CD4-positive, alpha-beta T cell (primary cell): ENCODE data around the gene DNAH7. TPM values are rescaled to one million over a fixed set of nuclear protein-coding genes. Genes with fewer than 3 reads are reported as not detected.

Experiments used
- ATAC-seq: fragments of 200-7000 bp; cut with Tn5 transposase; one replicate; pipeline ENCODE4 v1.10.0; 2022; ENCODE audit warnings: mild to moderate bottlenecking; ENCODE audit not compliant: poor library complexity
- CTCF ChIA-PET: fragments of 350-600 bp; sonication (Branson Sonifier 250); formaldehyde crosslinking; loops from one replicate; lab custom pipeline; 2021; ENCODE audit warnings: antibody characterized with exemption, inconsistent platforms; lab: Charles Lee
- POLR2A ChIA-PET: fragments of 350-600 bp; sonication (Branson Sonifier 250); formaldehyde crosslinking; loops from one replicate; lab custom pipeline; 2021; ENCODE audit warnings: antibody characterized with exemption, inconsistent platforms; lab: Charles Lee
- DNase-seq, 14 experiments: peaks; one replicate each; pipeline ENCODE4 v3.0.0-alpha.2; 2013 to 2020; ENCODE audit warnings: mixed read lengths in 2 of 14
- H3K27ac ChIP-seq, 2 donors: one replicate each; pipeline versions ENCODE4 v1.5.1 to v1.7.0; 2013; ENCODE audit warnings: low read length in 2 of 2, low read depth in 1 of 2, mild to moderate bottlenecking in 1 of 2
- H3K27me3 ChIP-seq, 2 experiments: 1 replicate in 1 of 2; 2 replicates in 1 of 2; pipeline versions ENCODE4 v1.6.1 to v1.7.0; 2013; ENCODE audit warnings: low read length in 2 of 2, control low read depth in 1 of 2, mild to moderate bottlenecking in 1 of 2, moderate library complexity in 1 of 2; ENCODE audit not compliant: insufficient read depth in 2 of 2, control insufficient read depth in 1 of 2
- H3K36me3 ChIP-seq: one replicate; pipeline ENCODE4 v1.6.1; 2013; ENCODE audit warnings: low read length, control low read depth; ENCODE audit not compliant: insufficient read depth
- H3K4me1 ChIP-seq: one replicate; pipeline ENCODE4 v1.6.1; 2013; ENCODE audit warnings: low read length, control low read depth; ENCODE audit not compliant: insufficient read depth
- H3K4me3 ChIP-seq: one replicate; pipeline ENCODE4 v1.5.1; 2013; ENCODE audit warnings: mild to moderate bottlenecking, low read length, moderate library complexity
- H3K9me3 ChIP-seq, 2 experiments: 1 replicate in 1 of 2; 2 replicates in 1 of 2; pipeline versions ENCODE4 v1.6.1 to v1.7.0; 2013; ENCODE audit warnings: low read length in 2 of 2, mild to moderate bottlenecking in 2 of 2, control low read depth in 1 of 2, moderate library complexity in 1 of 2; ENCODE audit not compliant: control insufficient read depth in 1 of 2, insufficient read depth in 1 of 2
- H3K27ac Mint-ChIP-seq: one replicate; pipeline ENCODE4 v1.8.0; 2020; ENCODE audit warnings: mixed read lengths
- H3K27me3 Mint-ChIP-seq: one replicate; pipeline ENCODE4 v1.8.0; 2021; ENCODE audit warnings: mixed read lengths
- H3K36me3 Mint-ChIP-seq: one replicate; pipeline ENCODE4 v1.8.0; 2021; ENCODE audit warnings: low read depth, mixed read lengths
- H3K4me1 Mint-ChIP-seq: one replicate; pipeline ENCODE4 v1.8.0; 2021; ENCODE audit warnings: low read depth, mixed read lengths
- H3K4me3 Mint-ChIP-seq: one replicate; pipeline ENCODE4 v1.8.0; 2020; ENCODE audit warnings: mild to moderate bottlenecking, mixed read lengths
- H3K9me3 Mint-ChIP-seq: one replicate; pipeline ENCODE4 v1.8.0; 2020; ENCODE audit warnings: mixed read lengths
- CTCF ChIP-seq: fragments of 200-600 bp; IDR thresholded peaks from one replicate; pipeline ENCODE4 v1.8.0; 2022; ENCODE audit warnings: antibody characterized with exemption, mild to moderate bottlenecking
- intact Hi-C, 2 experiments: fragments of 100-400 bp; cut with DNase I in 1 of 2; cut with micrococcal nuclease in 1 of 2; formaldehyde crosslinking; loops; one replicate each; pipeline versions ENCODE4 v1.15.1 to v1.9.0; 2023 to 2025; cut with DNase I, micrococcal nuclease
- total RNA-seq, 174 experiments: library from RNA in 2 of 174; stranded (reverse) in 2 of 174; gene quantifications; one replicate each; pipeline ENCODE4 v1.2.3 and lab custom pipeline; 2021 to 2026

Gene DNAH7
- total RNA-seq, 2 experiments from 2014 or later: not detected

GRCh38 chr2:195902857-195903256, 165.8 kb downstream of the DNAH7 start:
- H3K27ac Mint-ChIP-seq: no peak overlapping the region
- no peaks in the 10 kb centered on the region for H3K4me1 Mint-ChIP-seq
- H3K27ac ChIP-seq: no peak overlapping the region
- intact Hi-C loops: no loop called here
- no peak for TF ChIP-seq CTCF
- H3K4me3 Mint-ChIP-seq: no peak overlapping the region
- no peaks in the 10 kb centered on the region for H3K9me3 Mint-ChIP-seq
- peaks cover 4% of the 10 kb centered on the region for H3K27me3 Mint-ChIP-seq
- DNase-seq: no peak
- no peaks in the 10 kb centered on the region for H3K9me3 ChIP-seq
- CTCF ChIA-PET: no interaction called here
- H3K4me1 ChIP-seq: no peaks in the 10 kb centered on the region
- ATAC-seq: no peak
- H3K27me3 ChIP-seq: no peaks in the 10 kb centered on the region
- H3K36me3 ChIP-seq: no peaks in the 10 kb centered on the region
- no peaks in the 10 kb centered on the region for H3K36me3 Mint-ChIP-seq
- H3K4me3 ChIP-seq: no peak overlapping the region
- POLR2A ChIA-PET: no interaction called here

- Mint-ChIP-seq H3K4me1 (no peaks in the 10 kb centered on the region), H3K27me3 (peaks cover 4% of the 10 kb centered on the region), H3K9me3 (no peaks in the 10 kb centered on the region), H3K4me3 (no peak overlapping the region), H3K27ac (no peak overlapping the region), H3K36me3 (no peaks in the 10 kb centered on the region)
- H3K27ac ChIP-seq: no peak overlapping the region
- no peaks in the 10 kb centered on the region for H3K4me1 ChIP-seq
- no peaks in the 10 kb centered on the region for H3K27me3 ChIP-seq
- CTCF ChIA-PET: interaction anchor here (1.3 kb wide), 1 partner anchor 10 kb away, joined by 5 read pairs; no protein-coding TSS in a partner anchor
- ATAC-seq (no peak), DNase-seq (no peak)
- no peak for TF ChIP-seq CTCF
- intact Hi-C loops: no loop called here
- H3K4me3 ChIP-seq: no peak overlapping the region
- H3K9me3 ChIP-seq: no peaks in the 10 kb centered on the region
- POLR2A ChIA-PET: no interaction called here
- H3K36me3 ChIP-seq: no peaks in the 10 kb centered on the region
Observed at GRCh38 chr2:195899226-195899625, 169.4 kb downstream of the DNAH7 start.

GRCh38 chr2:195898505-195899191, 170.0 kb downstream of the DNAH7 start:
- Mint-ChIP-seq H3K4me3 (no peak overlapping the region), H3K4me1 (no peaks in the 10 kb centered on the region), H3K27ac (no peak overlapping the region), H3K36me3 (no peaks in the 10 kb centered on the region), H3K27me3 (peaks cover 4% of the 10 kb centered on the region), H3K9me3 (no peaks in the 10 kb centered on the region)
- Histone ChIP-seq H3K27ac (no peak overlapping the region), H3K4me1 (no peaks in the 10 kb centered on the region), H3K9me3 (no peaks in the 10 kb centered on the region), H3K36me3 (no peaks in the 10 kb centered on the region), H3K27me3 (no peaks in the 10 kb centered on the region), H3K4me3 (no peak overlapping the region)
- DNase-seq (no peak), ATAC-seq (no peak)
- POLR2A ChIA-PET: no interaction called here
- CTCF ChIA-PET: interaction anchor here (1.3 kb wide), 1 partner anchor 11 kb away, joined by 5 read pairs; no protein-coding TSS in a partner anchor
- no peak for TF ChIP-seq CTCF
- intact Hi-C loops: no loop called here
